ENCODE data around the gene HOXA4.

The HOXA4 gene

DNA sequence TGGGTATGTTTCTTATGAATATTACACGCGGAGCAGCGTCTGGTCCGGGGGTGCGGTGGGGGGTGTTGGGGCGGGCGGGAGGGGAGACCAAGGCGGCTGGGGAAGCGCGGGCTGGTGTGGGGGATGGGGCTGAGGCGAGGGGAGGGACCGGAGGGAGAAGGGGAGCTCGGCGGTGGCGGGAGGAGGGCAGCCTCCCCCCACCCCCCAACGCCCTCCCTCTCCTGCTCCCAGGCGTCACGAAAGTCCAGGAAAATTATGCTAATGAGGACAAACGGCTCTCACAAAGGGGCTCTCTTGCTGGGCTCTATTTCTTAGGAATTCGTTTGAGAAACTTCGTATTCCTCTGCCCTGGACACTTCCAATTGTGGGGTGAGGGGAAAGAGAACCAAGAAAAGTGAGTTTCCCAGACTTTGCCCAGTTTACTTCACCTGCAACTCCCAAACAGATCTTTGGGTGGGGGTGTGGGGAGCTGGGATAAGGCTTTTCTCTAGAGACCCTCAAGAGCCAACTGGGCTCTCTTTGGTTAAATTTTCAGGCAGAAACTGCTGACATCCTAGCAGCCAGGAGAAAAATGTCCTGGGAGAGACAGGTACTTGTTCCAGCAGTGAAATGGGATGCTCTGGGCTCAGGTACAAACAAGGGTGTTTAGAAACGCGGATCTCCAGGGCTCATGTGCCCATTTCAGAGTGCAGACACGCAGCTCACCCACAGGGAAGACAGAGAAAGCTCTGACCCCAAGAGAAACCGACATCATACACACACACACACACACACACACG, 16.4 kb downstream of the HOXA4 start:
- no peak for DNase-seq (ENCODE audit: low spot score)
- TF ChIP-seq, protein P1, sequence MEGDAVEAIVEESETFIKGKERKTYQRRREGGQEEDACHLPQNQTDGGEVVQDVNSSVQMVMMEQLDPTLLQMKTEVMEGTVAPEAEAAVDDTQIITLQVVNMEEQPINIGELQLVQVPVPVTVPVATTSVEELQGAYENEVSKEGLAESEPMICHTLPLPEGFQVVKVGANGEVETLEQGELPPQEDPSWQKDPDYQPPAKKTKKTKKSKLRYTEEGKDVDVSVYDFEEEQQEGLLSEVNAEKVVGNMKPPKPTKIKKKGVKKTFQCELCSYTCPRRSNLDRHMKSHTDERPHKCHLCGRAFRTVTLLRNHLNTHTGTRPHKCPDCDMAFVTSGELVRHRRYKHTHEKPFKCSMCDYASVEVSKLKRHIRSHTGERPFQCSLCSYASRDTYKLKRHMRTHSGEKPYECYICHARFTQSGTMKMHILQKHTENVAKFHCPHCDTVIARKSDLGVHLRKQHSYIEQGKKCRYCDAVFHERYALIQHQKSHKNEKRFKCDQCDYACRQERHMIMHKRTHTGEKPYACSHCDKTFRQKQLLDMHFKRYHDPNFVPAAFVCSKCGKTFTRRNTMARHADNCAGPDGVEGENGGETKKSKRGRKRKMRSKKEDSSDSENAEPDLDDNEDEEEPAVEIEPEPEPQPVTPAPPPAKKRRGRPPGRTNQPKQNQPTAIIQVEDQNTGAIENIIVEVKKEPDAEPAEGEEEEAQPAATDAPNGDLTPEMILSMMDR (IDR thresholded peaks at IDR 0.05; ENCODE audit: extremely low read depth, missing control alignments), result no peak

DNA sequence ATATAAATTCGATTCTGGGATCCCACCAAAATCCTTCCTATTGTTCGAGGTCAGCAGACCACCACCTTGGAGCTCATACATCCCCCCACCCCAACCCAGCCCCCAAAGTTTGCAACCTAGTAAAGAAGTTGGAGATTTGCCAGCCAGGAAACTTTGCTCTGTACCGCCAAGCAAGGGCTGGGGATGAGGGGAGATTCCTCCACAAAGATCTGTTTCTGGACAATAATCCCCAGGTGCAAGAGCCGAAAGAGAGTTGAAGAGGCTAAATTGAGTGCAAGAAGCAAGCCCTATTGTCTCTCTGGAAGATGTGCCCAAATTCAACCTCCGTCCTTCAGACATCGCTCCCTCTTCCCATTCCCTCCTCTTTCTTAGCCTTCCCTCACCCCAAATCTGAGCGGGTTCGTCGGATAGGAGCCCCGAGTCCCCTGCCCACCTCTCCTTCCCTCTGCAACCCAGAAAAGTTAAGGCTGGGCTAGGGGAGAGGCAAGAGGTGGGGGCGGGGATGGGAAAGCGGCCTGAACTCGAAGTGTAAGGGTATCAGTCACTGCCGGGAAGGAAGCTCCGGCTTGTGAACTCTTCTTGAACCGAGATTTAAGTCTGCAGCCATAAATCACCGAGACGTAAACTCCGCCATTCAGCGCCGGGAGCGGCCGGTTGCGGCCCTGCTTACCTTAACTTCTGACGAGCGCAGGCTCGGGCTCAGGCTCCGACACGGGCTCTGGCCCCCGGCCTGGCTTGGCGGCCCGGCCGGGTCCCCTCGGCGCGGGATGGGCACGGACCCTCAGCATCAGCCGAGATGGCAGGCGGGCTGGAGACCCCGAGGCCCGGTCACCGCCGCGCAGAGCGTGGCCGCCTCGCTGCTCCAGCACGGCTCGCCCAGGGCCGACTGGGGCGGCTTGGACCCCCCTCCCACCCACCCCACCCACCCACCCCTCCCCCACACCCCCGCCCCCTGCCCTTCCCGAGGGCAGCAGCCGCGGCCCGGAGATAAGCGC, 17.3 kb downstream of the HOXA4 start:
- DNase-seq (ENCODE audit: low spot score), result no peak

DNA sequence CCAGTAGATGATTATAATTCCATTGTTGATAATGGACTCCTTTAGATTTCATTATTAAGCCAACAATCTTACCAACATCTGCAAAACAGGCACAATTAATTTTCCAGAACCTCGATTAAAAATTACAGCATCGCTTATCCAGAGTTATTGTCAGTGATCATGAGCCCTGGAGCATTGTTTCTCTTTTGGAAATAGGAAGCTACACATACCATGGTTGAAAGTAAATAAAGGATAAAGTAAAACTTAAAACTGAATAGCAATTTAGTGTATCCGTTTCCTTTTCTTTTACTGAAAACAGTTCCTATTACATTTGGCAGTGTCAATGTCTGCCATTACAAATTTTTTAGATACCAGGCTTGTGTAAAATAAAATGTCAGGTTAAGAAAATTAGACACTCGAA, 18.2 kb downstream of the HOXA4 start:
- no peak for DNase-seq (ENCODE audit: low spot score)
- TF ChIP-seq, protein P1 (IDR thresholded peaks at IDR 0.05; ENCODE audit: extremely low read depth, missing control alignments), result no peak

More for the DNA sequence above, 17.3 kb downstream of the HOXA4 start:
- TF ChIP-seq, protein P1 (IDR thresholded peaks at IDR 0.05; ENCODE audit: extremely low read depth, missing control alignments), result no peak

DNA sequence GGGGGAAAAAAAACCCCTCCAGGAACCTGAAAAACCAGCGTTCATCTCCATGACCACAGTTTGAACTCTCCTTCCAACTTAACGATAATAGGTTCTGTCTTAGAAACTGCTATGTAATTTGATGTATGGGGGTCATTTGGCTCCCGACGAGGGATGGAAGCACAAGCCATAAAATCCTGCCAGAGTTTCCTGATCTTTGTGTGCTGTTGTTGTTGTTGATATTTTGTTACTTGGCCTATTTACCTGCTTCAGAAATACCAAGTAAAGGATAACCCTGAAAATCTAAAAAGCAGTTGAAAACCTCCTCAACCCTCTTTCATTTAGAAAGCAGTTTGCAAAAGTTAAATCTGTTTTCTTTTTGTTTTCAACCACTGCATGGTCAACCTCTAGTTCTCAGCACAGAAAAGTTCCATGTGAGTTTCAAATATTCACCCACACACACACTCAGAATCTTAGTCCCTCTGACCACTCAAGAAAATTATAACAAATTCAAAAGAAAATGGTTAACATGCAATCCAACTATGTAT, 18.7 kb downstream of the HOXA4 start:
- TF ChIP-seq, protein P1 (IDR thresholded peaks at IDR 0.05; ENCODE audit: extremely low read depth, missing control alignments), result no peak
- no peak for DNase-seq (ENCODE audit: low spot score)

DNA sequence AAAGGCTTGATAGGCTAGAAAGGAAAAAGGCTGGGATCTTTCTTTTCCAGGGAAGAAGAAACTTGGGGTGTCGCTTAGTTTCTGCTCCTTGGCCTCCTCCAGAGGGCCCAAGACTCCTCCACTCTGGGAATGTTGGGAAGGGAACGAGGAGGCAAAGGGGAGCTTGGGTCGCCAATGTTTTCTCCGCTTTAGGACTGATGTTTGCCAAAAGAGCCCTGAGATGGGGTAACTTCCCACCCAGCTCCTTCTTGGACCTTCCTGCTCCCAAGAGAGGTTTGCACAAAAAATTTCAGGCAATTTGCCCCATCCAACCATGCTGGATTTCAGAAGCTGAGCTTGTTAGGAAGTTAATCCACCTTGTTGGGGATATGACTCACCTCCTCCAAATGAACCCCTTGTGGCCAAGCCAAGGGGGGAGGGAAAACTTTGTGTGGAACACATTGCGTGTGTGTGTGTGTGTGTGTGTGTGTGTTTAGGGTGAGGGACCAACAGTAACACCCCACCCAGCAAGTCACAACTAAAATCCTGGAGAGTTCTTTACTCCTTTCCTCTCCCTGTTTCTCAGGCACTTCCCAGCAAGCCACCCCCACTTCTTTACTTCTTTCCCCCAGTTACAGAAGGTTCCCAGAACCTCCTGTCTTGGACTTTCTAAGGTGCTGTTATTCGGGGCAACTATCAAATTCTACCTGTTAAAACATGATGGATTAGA, 19.4 kb downstream of the HOXA4 start:
- TF ChIP-seq, protein P1 (IDR thresholded peaks at IDR 0.05; ENCODE audit: extremely low read depth, missing control alignments), result no peak
- no peak for DNase-seq (ENCODE audit: low spot score)

DNA sequence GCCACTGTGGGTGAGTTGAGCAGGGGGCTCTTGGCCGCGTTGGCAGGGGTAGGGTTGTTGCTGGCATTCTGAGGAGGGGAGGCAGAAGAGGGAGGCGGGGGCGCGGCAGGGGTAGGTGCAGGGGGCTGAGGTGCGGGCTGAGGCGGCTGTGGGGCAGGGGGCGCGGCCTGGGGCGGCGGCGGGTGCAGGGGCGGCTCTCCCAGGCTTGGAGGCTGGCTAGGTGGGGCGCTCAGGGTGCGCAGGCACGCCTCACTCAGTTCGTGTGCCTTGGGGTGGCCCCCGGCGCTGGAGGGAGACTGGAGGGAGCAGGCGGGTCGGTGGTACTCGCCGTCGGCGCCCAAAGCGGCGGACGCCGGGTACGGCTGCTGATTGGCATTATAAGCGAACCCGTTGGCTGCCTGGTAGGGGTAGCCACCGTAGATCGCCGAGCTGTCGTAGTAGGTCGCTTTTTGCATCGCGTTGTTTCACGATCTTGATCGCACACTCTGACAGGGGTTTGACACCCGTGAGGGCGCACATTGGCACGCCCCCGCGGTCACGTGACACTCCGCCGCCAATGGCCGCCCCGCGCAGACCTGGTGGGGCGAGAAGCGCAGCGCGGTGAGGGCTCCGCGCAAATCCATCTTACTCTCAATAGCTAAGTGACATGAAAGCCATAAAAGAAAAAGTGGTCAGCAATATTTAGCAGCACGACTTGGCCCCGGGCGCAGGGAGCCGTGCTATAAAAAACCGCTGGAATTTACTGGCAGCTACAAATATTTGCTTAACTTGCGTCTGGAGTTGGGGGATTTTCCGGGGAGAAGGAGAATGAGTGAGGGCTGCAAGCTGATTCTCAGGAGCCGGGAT, 20.1 kb downstream of the HOXA4 start:
- DNase-seq (ENCODE audit: low spot score), result no peak
- TF ChIP-seq, protein P1 (IDR thresholded peaks at IDR 0.05; ENCODE audit: extremely low read depth, missing control alignments), result no peak

All from GM20000 (cell line).